ENCODE results near the gene PM20D1. TPM values are rescaled to one million over a fixed set of nuclear protein-coding genes. Genes with fewer than 3 reads are reported as not detected.

Gene PM20D1
- total and polyA plus RNA-seq, 2 donors (not counting 1 experiment from before 2014, with no cell fraction given): not detected

DNA sequence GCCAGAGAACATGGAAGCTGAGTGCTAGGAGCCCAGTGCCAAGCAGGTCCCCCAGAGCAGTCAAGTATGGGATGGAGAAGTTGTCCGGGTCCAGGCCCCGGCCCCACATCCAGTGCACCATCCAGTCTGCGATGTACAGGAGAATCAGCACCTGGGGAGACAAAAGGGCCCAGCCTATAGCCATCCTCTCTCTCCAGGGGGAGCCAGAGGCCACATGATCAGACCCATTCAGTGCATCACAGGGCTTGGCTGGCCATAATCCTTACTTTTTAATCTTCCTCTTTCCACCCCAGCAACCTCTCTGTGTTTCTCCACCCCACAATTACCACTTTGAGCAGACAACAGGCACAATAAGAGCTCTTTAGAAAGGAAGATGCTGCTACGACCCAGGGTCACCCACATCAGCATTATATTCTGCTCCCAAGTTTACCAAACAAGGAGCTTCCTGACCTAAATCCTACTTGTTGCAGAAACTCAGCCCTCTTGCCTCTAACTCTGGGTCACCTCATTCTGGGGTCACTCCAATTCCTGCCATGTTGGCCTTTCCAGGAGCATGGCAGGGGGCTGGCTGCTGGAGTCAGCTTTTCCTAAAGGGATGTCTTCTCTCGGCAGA, 58.3 kb downstream of the PM20D1 start:
- no peaks in the 10 kb centered on the region for H3K27me3 ChIP-seq (ENCODE audit: control insufficient read depth, insufficient read depth, low read length)
- H3K4me1 ChIP-seq (ENCODE audit: control insufficient read depth, extremely low read depth, insufficient read depth, low read length): no peaks in the 10 kb centered on the region
- H3K36me3 ChIP-seq (ENCODE audit: control insufficient read depth, insufficient read depth, low read length): peaks cover 3% of the 10 kb centered on the region
- H3K9me3 ChIP-seq (ENCODE audit: control insufficient read depth, insufficient read depth, low read depth, low read length): no peaks in the 10 kb centered on the region
- no peaks in the 10 kb centered on the region for H4K20me1 ChIP-seq (ENCODE audit: control insufficient read depth, extremely low read depth, insufficient read depth, low read length)
- H3K4me3 ChIP-seq (replicated peaks in 1 of 4; ENCODE audit: control extremely low read depth in 1 of 4, insufficient read depth in 1 of 4, low read depth in 3 of 4, low read length in 4 of 4): no peak overlapping the region
- TF ChIP-seq, protein P1, sequence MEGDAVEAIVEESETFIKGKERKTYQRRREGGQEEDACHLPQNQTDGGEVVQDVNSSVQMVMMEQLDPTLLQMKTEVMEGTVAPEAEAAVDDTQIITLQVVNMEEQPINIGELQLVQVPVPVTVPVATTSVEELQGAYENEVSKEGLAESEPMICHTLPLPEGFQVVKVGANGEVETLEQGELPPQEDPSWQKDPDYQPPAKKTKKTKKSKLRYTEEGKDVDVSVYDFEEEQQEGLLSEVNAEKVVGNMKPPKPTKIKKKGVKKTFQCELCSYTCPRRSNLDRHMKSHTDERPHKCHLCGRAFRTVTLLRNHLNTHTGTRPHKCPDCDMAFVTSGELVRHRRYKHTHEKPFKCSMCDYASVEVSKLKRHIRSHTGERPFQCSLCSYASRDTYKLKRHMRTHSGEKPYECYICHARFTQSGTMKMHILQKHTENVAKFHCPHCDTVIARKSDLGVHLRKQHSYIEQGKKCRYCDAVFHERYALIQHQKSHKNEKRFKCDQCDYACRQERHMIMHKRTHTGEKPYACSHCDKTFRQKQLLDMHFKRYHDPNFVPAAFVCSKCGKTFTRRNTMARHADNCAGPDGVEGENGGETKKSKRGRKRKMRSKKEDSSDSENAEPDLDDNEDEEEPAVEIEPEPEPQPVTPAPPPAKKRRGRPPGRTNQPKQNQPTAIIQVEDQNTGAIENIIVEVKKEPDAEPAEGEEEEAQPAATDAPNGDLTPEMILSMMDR (conservative IDR thresholded peaks at IDR 0.05 in 1 of 2, IDR thresholded peaks at IDR 0.05 in 1 of 2; ENCODE audit: low read depth in 1 of 2, low read length in 2 of 2): peak; percentile 75 to 88
- TF ChIP-seq EZH2 (IDR thresholded peaks at IDR 0.05; ENCODE audit: low read length, missing control alignments): no peak
- no peak overlapping the region for H2AFZ ChIP-seq (ENCODE audit: low read length)
- DNase-seq (ENCODE audit: low read depth in 2 of 2): peak; percentile 21 to 48
- no peaks in the 10 kb centered on the region for H3K79me2 ChIP-seq (ENCODE audit: control insufficient read depth, insufficient read depth, low read length)
- H3K4me2 ChIP-seq (ENCODE audit: extremely low read depth, insufficient read depth, low read length): no peak overlapping the region
- H3K9ac ChIP-seq (ENCODE audit: insufficient read depth, low read length): no peak overlapping the region
- no peak overlapping the region for H3K27ac ChIP-seq (ENCODE audit: insufficient read depth, low read length)

DNA sequence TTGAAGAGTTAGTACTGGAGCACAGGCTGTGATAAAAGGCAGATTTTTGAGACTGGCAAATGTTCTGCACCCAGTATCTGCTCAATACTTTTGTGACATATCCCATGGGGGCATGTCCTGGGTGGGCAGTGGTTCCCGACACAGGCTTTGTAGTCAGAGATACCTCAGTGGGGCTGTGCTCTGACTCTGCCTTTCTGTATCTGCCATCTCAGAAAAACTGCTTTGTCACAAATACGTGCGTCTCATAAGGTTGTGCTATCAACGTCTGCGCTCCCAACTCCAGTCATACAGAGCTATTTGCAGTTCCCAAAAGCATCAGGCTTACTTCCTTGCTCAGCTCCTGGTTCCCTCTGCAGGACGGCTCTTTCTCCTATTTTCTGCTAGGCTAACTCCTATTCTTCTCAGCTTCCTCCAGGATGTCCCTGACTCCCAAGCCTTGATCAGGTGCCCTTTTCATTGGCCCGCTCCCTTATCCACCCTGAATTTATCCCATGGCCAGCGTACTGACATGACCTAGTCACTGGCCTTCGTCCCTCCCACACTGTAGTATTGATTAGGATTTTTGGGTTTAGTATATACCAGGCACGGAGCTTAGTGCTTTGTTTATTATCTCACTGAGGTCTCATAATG, 62.5 kb downstream of the PM20D1 start:
- Histone ChIP-seq H4K20me1 (ENCODE audit: control insufficient read depth, extremely low read depth, insufficient read depth, low read length) (no peaks in the 10 kb centered on the region), H3K27ac (ENCODE audit: insufficient read depth, low read length) (no peak overlapping the region), H3K36me3 (ENCODE audit: control insufficient read depth, insufficient read depth, low read length) (peaks cover 2% of the 10 kb centered on the region), H3K9me3 (ENCODE audit: control insufficient read depth, insufficient read depth, low read depth, low read length) (no peaks in the 10 kb centered on the region), H3K4me2 (ENCODE audit: extremely low read depth, insufficient read depth, low read length) (no peak overlapping the region), H3K4me3 (replicated peaks in 1 of 4; ENCODE audit: control extremely low read depth in 1 of 4, insufficient read depth in 1 of 4, low read depth in 3 of 4, low read length in 4 of 4) (no peak overlapping the region), H3K9ac (ENCODE audit: insufficient read depth, low read length) (no peak overlapping the region), H3K27me3 (ENCODE audit: control insufficient read depth, insufficient read depth, low read length) (no peaks in the 10 kb centered on the region), H3K4me1 (ENCODE audit: control insufficient read depth, extremely low read depth, insufficient read depth, low read length) (no peaks in the 10 kb centered on the region), H3K79me2 (ENCODE audit: control insufficient read depth, insufficient read depth, low read length) (no peaks in the 10 kb centered on the region), H2AFZ (ENCODE audit: low read length) (no peak overlapping the region)
- no peak for TF ChIP-seq EZH2 (IDR thresholded peaks at IDR 0.05; ENCODE audit: low read length, missing control alignments)
- TF ChIP-seq, protein P1 (conservative IDR thresholded peaks at IDR 0.05 in 1 of 2, IDR thresholded peaks at IDR 0.05 in 1 of 2; ENCODE audit: low read depth in 1 of 2, low read length in 2 of 2): no peak
- DNase-seq (ENCODE audit: low read depth in 2 of 2): no peak

DNA sequence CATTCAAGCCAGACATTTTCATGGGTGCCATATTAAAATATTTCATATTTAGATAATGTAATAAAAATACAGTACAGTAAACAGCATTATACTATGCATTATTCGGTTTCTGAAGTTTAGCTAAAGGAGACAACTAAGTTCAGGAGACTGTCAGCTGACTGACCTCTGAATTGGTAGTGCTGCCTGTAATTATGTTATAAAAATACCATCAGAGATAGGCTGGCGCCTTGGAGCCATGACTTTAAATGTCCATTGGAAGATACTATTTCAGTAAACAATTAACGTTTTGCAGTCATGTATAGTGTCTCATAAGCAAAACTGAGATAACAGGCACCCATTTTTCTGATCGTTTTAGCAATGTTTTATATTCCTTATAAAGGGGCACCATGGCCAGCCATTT, 63.3 kb downstream of the PM20D1 start:
- Histone ChIP-seq H3K27me3 (ENCODE audit: control insufficient read depth, insufficient read depth, low read length) (no peaks in the 10 kb centered on the region), H3K9me3 (ENCODE audit: control insufficient read depth, insufficient read depth, low read depth, low read length) (no peaks in the 10 kb centered on the region), H4K20me1 (ENCODE audit: control insufficient read depth, extremely low read depth, insufficient read depth, low read length) (no peaks in the 10 kb centered on the region), H3K36me3 (ENCODE audit: control insufficient read depth, insufficient read depth, low read length) (no peaks in the 10 kb centered on the region), H3K9ac (ENCODE audit: insufficient read depth, low read length) (no peak overlapping the region), H3K79me2 (ENCODE audit: control insufficient read depth, insufficient read depth, low read length) (no peaks in the 10 kb centered on the region), H3K4me1 (ENCODE audit: control insufficient read depth, extremely low read depth, insufficient read depth, low read length) (no peaks in the 10 kb centered on the region), H3K4me3 (replicated peaks in 1 of 4; ENCODE audit: control extremely low read depth in 1 of 4, insufficient read depth in 1 of 4, low read depth in 3 of 4, low read length in 4 of 4) (no peak overlapping the region), H2AFZ (ENCODE audit: low read length) (no peak overlapping the region), H3K4me2 (ENCODE audit: extremely low read depth, insufficient read depth, low read length) (no peak overlapping the region), H3K27ac (ENCODE audit: insufficient read depth, low read length) (no peak overlapping the region)
- DNase-seq (ENCODE audit: low read depth in 2 of 2): no peak
- no peak for TF ChIP-seq EZH2 (IDR thresholded peaks at IDR 0.05; ENCODE audit: low read length, missing control alignments)
- TF ChIP-seq, protein P1 (conservative IDR thresholded peaks at IDR 0.05 in 1 of 2, IDR thresholded peaks at IDR 0.05 in 1 of 2; ENCODE audit: low read depth in 1 of 2, low read length in 2 of 2): no peak
